Activated CD4-positive, alpha-beta T cell treated with anti-CD3 and anti-CD28 coated beads for 48 hours (primary cell): ENCODE data around the gene SIVA1.

Experiments
- DNase-seq: peaks from one replicate; pipeline ENCODE4 v3.0.0-alpha.2; 2020

SIVA1 gene

DNA sequence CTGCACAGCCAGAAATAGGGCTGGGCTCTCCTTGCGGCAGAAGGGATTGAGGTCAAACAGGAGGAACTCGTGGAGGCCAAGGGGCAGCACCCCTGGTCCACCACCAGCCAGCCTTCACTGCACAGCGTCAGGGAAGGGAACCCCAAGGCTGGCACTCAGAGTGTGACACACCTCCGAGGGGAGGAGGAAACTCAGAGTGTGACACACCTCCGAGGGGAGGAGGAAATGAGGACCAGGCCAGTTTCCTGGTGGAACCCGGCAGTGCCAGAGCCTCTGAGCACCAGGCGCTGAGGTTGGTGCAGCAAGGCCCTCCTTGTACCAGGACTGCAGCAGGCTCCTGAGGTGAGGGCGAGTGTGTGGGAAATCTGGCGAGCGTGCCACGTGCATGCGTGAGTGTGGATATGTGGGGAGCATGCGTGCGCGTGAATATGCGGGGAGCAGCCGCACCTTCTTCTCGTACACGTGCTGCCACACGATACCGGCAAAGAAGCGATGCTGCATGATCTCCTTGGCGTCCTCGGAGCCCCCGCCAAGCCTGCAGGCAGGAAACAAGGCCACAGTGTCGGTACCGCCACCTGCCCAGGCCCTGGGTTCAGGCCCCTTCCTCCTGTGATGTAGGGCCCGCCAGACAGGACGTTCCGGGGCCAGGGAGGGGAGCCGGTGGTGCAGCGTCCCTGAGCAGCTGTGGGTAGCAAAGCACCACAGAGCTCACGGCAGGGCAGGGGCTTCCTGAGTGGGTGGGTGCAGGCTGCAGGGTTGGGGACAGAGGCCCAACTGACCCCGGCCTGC lies 19.2 kb downstream of the SIVA1 start:
- DNase-seq: no peak

DNA sequence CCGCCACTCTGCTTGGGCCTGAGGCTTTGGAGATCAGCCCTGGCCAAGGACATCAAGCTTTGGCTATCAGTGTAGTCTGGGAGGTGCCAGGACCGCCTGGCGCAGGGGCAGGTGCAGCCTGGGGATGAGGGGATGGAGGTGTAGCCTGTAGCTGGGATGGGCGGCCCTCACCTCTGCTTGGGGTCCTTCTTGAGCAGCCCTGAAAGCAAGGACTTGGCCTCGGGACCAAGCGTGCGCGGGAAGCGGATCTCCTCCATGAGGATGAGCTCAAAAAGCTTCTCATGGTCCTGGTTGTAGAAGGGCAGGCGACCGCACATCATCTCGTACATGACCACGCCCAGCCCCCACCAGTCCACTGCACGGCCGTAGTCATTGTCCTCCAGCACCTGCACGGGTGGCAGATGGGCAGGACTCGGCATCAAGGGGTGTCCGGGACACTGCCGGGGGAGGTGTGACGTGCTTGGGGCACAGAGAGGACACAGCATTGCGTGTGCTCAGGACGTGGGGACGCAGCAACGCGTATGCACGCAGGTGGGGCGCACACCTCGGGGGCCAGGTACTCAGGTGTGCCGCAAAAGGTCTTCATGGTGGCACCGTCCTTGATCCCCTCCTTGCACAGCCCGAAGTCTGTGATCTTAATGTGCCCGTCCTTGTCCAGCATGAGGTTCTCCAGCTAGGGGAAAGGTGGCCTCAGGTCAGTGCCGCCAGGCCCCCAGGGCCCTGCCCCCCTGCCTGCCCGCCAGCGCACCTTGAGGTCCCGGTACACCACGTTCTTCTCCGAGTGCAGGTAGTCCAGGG lies 20.0 kb downstream of the SIVA1 start:
- DNase-seq: no peak

DNA sequence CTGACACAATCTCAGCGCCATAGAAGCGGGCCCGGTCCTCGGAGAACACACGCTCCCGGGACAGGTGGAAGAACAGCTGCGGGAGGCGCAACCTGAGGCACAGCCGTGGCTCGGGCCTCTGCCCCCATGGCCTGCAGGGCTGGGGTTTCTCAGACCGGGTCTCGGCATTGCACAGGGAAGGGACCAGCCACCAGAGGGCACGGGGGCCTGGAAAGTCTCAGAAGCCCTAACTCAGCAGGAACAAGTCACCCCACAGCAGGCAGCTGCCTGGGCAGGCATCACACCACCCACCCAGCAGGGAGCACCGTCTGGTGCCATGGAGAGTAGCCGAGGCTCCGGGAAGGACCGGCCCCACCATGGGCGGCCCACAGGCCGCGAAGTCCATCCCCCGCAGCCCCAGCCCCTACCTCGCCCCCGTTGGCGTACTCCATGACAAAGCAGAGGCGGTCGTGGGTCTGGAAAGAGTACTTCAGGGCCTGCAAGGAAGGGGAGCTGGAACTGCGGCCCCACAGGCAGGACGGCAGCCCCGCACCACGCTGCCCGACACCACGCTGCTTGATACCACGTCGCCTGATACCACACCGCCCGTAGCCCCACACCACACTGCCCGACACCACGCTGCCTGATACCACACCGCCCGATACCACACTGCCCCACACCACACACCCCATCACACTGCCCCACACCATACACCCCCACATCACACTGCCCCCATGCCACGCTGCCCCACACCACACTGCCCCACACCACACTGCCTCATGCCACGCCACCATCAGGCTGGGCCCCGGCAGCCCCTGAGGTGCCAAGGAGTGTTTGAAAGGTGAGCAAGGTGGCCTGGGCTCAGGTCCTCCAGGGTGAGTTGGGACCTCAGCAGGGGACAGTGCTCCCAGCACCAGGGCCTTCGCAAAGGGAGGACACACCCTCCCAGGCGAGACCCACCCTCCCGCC lies 20.8 kb downstream of the SIVA1 start:
- DNase-seq: no peak

DNA sequence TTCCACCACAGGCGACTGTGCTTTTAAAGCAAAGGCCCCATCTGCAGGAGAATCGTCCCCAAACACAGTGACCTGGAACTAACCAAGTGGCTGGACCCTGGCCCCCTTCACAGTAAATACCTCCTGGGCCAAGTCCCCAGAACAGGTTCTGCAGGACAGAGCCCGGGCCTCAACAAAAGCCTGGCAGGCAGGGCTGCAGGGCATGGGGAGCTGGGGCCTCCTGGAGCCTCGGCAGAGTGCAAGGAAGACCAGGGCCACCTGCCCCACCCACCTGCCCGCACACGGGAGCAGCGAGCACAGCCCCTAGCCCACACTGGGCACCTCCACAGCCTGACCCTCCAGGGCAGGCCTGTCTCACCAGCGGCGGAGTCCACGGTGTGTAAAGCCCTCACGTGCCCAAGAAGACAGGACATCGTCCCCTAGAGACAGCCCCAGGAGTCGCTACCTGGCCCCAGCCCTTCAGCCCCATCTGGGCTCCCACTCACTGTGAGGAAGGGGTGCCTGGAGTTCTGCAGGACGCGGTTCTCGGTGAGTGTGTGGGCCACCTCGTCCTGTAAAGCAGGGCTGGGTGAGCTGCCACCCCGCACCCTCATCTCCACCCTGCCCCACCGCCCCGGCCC lies 21.6 kb downstream of the SIVA1 start:
- DNase-seq: no peak

DNA sequence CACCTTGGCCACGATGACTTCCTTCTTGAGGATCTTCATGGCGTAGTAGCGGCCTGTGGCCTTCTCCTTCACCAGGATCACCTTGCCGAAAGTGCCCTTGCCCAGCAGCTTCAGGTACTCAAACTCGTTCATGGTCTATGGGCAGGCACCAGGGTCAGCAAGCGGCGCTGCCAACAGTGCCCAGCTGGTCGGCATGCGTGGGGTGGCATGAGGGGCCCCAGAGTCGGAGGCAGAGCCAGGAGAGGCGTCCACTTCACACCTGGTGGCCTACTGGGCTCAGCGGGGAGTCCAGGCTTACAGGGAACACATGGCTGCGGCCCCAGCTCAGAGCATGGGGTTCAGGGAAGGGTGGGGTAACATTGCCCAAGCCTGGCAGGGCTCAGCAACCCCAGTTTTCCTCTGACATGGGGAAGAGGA lies 22.1 kb downstream of the SIVA1 start:
- no peak for DNase-seq

GRCh38 chr14:104776481-104776880 lies 23.5 kb downstream of the SIVA1 start:
- DNase-seq: no peak

DNA sequence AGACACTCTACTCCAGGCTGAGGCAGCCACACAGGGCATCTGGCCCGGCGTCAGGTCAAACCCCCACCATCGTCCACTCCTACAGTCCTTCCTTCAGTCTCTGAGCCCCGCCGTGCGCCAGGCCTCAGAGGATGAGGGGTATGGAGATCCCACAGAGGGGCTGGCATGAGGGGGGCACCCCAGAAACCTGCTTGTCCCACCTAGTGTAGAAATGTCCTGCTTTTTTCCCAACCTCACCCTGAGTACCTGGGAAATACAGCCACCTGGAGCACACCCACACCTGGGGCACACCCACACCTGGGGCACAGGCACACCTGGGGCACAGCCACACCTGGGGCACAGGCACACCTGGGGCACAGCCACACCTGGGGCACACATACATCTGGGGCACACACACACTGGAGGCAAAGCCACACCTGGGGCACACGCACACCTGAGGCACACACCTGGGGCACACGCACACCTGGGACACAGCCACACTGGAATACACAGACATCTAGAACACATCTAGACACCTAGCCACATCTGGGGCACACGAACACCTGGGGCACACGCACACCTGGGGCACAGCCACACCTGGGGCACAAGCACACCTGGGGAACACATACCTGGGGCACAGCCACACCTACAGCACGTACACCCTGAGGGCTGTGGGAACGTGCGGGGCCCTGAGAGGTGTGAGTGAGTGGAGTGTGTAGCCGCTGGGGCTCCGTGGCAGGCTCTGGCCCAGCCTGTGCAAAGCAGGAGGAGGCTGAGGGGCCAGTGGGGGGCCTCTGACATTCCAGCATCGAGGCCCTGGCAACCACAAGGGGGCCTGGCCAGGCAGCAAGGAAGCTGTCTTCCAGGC lies 24.2 kb downstream of the SIVA1 start:
- DNase-seq: no peak

GRCh38 chr14:104777808-104778249 lies 24.9 kb downstream of the SIVA1 start:
- DNase-seq: no peak

GRCh38 chr14:104778694-104779331 lies 25.9 kb downstream of the SIVA1 start:
- DNase-seq: no peak

GRCh38 chr14:104779776-104780512 lies 27.0 kb downstream of the SIVA1 start:
- DNase-seq: no peak

DNA sequence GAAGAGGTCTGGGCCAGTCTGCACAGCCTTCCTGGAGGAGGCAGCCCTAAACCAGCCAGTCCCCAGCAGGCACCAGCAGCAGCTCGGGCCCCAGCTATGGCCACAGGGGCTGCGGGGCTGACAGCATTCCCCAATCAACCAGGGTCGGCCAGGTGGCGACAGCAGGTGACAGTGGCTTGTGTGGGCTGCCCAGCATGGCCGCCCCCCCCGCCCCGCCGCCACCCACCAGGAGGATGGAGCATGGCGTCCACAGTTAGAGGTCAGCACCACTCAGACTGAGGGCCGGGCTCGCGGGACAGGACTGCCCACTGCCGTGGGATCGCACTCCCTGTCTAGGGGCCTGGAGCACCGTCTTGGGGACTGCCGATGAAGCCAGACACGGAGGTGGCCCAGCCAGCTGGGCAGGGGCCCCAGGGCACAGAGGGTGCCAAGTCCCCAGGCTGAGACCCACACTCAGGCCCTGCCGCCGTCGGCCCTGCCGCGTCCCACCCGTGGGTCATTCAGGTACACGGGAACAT lies 27.6 kb downstream of the SIVA1 start:
- DNase-seq: no peak

GRCh38 chr14:104781271-104782077 lies 28.5 kb downstream of the SIVA1 start:
- no peak for DNase-seq

DNA sequence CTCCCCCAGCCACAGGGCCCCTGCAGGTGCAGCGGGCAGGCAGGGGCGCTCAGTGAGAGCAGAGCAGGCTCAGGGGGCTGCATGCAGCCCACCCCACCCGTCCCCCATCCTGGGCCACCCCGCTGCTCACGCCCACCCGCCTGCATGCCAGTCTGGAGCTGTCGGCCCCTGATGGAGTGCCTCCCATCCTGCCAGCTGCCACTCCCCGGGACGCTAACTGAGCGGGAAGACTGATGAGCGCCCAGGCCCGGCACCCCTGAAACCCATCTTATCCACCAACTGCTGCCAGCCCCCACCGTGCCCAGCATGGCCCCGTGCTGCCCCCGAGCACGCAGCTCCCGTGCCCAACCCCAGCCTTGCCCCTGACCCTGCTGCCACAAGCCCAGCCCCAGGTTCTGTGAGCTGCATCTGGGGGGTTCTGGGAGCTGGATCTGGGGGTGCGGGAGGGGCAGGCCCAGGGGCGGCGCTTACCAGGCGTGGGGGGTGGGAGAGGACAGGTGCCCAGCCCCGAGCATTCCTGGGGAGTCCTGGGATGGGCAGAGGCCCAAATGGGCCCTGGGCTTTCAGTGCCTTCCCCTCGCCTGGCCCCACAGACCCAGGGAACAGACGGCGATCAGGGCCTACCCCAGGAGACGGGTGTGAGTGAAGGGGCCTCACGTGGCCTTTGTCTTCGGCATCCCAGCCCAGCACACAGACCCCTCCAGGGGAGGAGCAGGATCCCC lies 29.3 kb downstream of the SIVA1 start:
- DNase-seq: no peak

DNA sequence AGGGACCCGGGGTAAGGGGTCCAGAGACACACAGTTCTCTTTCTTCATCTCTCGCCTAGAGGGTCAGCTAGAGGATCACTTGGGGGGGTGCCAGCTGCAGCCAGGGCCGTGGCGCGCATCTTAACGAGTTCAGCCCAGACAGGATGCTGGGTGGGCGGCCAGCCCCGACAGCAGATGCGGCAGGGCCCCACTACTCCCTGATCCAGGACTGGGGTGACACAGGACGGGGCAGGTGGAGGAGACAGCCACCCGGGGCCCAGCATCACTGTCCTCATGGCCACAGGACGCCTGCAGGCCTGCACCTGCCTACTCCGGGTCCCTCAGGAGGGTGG lies 29.8 kb downstream of the SIVA1 start:
- no peak for DNase-seq

- no peak for DNase-seq
These were observed 30.7 kb downstream of the SIVA1 start for GRCh38 chr14:104783484-104784217.

DNA sequence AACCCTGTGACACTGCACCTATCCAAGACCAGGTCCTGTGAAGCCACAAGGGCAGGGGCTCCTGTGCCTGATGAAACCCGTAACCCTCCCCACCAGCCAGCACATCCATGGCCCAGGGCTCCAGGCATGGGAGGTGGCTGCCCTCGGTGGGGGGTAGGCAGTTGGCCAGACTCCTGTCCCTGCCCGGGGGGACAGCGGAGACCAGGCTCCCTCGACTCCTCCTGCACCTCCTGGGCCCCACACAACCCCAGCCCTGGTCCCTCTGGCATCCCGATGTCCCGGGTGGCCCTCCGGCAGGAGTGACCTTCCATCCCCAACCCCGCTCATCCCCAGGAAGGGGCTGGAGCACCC lies 31.2 kb downstream of the SIVA1 start:
- DNase-seq: no peak

DNA sequence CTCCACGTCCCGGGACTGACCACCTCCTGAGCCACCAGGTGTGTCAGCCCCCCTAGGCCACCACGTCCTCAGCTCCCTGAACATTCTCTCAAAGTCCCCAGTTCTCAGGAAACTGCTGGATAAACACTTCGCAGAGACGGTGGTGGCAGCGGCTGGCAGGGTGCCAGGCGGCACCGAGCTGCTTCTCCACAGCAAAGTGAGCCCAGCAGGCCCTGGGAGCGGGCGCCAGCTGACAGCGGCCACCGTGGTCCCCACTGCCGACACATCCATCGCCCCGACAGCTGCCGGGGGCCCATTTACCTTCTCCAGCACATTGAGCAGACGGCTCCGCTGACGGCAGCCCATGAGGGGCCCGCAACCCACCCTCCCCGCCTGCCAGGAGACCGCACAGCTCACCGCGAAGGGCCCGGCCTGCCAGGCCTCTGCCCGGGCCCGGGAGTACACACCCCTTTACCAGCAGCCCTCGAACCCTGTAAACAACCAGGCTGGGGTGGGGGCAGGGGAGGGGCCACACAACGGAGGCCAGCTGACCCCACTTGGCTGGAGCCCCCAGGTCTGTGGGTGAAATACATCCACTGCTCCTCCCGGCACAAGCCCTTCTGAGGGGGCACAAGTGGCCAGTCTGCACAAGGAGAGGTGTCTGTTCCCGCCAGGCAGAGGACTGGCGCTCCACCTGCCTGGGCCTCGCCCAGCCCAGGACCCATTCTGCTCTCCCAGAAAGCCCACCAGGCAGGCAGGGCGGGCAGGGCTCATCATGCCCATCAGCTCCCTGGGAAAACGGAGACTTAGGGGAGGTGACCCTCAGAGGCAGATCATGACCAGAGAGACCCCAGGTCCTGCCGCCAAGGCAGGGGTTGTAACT lies 32.1 kb downstream of the SIVA1 start:
- no peak for DNase-seq
